Uterus (tissue), 4 donors: ENCODE results near the gene CARF. TPM values are rescaled to one million over a fixed set of nuclear protein-coding genes. Genes with fewer than 3 reads are reported as not detected.

Experiments
- DNase-seq, 2 donors: peaks; one replicate each; pipeline ENCODE4 v3.0.0-alpha.2; 2019 to 2020
- H3K27ac ChIP-seq, 2 donors: fragments of 200-600 bp; sonication (generic); 1 replicate in 1 of 2; 2 replicates in 1 of 2; pipeline ENCODE4 v1.5.1; 2016 to 2018
- H3K27me3 ChIP-seq, 2 donors: fragments of 200-600 bp; sonication (generic); one replicate each; pipeline ENCODE4 v1.5.1; 2018 to 2019; ENCODE audit warnings: control low read depth in 1 of 2
- H3K36me3 ChIP-seq, 2 donors: fragments of 200-600 bp; sonication (generic); one replicate each; pipeline ENCODE4 v1.5.1; 2019; ENCODE audit warnings: control low read depth in 1 of 2
- H3K4me1 ChIP-seq, 2 donors: fragments of 200-600 bp; sonication (generic); one replicate each; pipeline ENCODE4 v1.5.1; 2018 to 2019; ENCODE audit warnings: control low read depth in 1 of 2
- H3K4me3 ChIP-seq, 2 donors: fragments of 200-600 bp; sonication (generic); 1 replicate in 1 of 2; 2 replicates in 1 of 2; pipeline ENCODE4 v1.5.1; 2018 to 2019; ENCODE audit warnings: mild to moderate bottlenecking in 1 of 2
- H3K9me3 ChIP-seq, 2 donors: fragments of 200-600 bp; sonication (generic); one replicate each; pipeline ENCODE4 v1.5.1; 2019; ENCODE audit warnings: control low read depth in 1 of 2
- CTCF ChIP-seq, 4 experiments: fragments of 200-600 bp in 2 of 4; fragments of 450-650 bp in 2 of 4; sonication (generic) in 2 of 4; IDR thresholded peaks; one replicate each; pipeline ENCODE4 v1.5.1; 2016 to 2019; ENCODE audit warnings: antibody characterized with exemption in 4 of 4, mild to moderate bottlenecking in 2 of 4, moderate library complexity in 1 of 4
- POLR2A ChIP-seq, 2 donors: fragments of 450-650 bp; IDR thresholded peaks; one replicate each; pipeline ENCODE4 v1.6.1; 2016; ENCODE audit warnings: antibody characterized with exemption in 2 of 2, mild to moderate bottlenecking in 1 of 2, moderate library complexity in 1 of 2
- intact Hi-C: fragments of 100-400 bp; cut with DNase I; formaldehyde crosslinking; loops from one replicate; pipeline ENCODE4 v1.15.1; 2023; ENCODE audit warnings: low total_unique reads
- total RNA-seq, 4 donors: library from RNA; depleted of rRNA in 3 of 4; stranded (reverse); fragments of >200 nt in 3 of 4; gene quantifications; one replicate each; pipeline versions ENCODE4 v1.1.0 to v1.2.4, GENCODE V29; 2014 to 2023
- donor health status: DM: yes; HTN: yes; CAD: no.

The CARF gene
- total RNA-seq, 4 donors from 2014 or later, result 5.0 to 26.1 (median 24.0) TPM

- no peaks in the 10 kb centered on the region for H3K4me1 ChIP-seq
- no peaks in the 10 kb centered on the region for H3K36me3 ChIP-seq
- H3K4me3 ChIP-seq, result no peak overlapping the region
- no peaks in the 10 kb centered on the region for H3K27me3 ChIP-seq
- TF ChIP-seq POLR2A (IDR thresholded peaks at IDR 0.05) (no peak), CTCF (IDR thresholded peaks at IDR 0.05) (no peak)
- no peak for DNase-seq
- H3K9me3 ChIP-seq, result no peaks in the 10 kb centered on the region
- H3K27ac ChIP-seq, result no peak overlapping the region
- intact Hi-C loops, result no loop called here
These were observed 91.6 kb downstream of the CARF start for GRCh38 chr2:203003716-203004115.

- peak; percentile 98 to 99 for DNase-seq
- Histone ChIP-seq H3K4me3 (peak within 1 kb of the TSS; percentile 70 to 95), H3K36me3 (no peaks in the 10 kb centered on the region), H3K27ac (peak within 1 kb of the TSS; percentile 92 to 99), H3K27me3 (no peaks in the 10 kb centered on the region), H3K9me3 (no peaks in the 10 kb centered on the region), H3K4me1 (no peaks in the 10 kb centered on the region)
- intact Hi-C loops, result no loop called here
- TF ChIP-seq CTCF (IDR thresholded peaks at IDR 0.05), result no peak
- TF ChIP-seq POLR2A (IDR thresholded peaks at IDR 0.05), result peak; percentile 83 to 85
These were observed 102.6 kb downstream of the CARF start, which contains the start of gene NBEAL1 for GRCh38 chr2:203014456-203015199. Gene NBEAL1, plus strand, starts transcription at chr2:203014875. Its CDS starts 1,510 bp downstream, at chr2:203016385.

GRCh38 chr2:203016716-203017115, 104.6 kb downstream of the CARF start:
- H3K9me3 ChIP-seq, result no peaks in the 10 kb centered on the region
- no peaks in the 10 kb centered on the region for H3K27me3 ChIP-seq
- H3K27ac ChIP-seq, result peak overlapping the region; percentile 92 to 99
- DNase-seq, result no peak
- intact Hi-C loops, result no loop called here
- TF ChIP-seq POLR2A (IDR thresholded peaks at IDR 0.05) (no peak), CTCF (IDR thresholded peaks at IDR 0.05) (no peak)
- no peaks in the 10 kb centered on the region for H3K36me3 ChIP-seq
- no peaks in the 10 kb centered on the region for H3K4me1 ChIP-seq
- peak overlapping the region in 1 of 2 donors; percentile 31 for H3K4me3 ChIP-seq

GRCh38 chr2:203018181-203018580, 106.1 kb downstream of the CARF start:
- intact Hi-C loops, result no loop called here
- Histone ChIP-seq H3K27ac (peak overlapping the region; percentile 54 to 99), H3K9me3 (no peaks in the 10 kb centered on the region), H3K4me1 (no peaks in the 10 kb centered on the region), H3K4me3 (peak overlapping the region in 1 of 2 donors; percentile 31), H3K36me3 (no peaks in the 10 kb centered on the region), H3K27me3 (no peaks in the 10 kb centered on the region)
- TF ChIP-seq POLR2A (IDR thresholded peaks at IDR 0.05) (no peak), CTCF (IDR thresholded peaks at IDR 0.05) (no peak)
- DNase-seq, result no peak

GRCh38 chr2:203019142-203019541, 107.1 kb downstream of the CARF start:
- Histone ChIP-seq H3K4me3 (peak overlapping the region in 1 of 2 donors; percentile 31), H3K4me1 (no peaks in the 10 kb centered on the region), H3K36me3 (no peaks in the 10 kb centered on the region), H3K9me3 (no peaks in the 10 kb centered on the region), H3K27ac (peak overlapping the region; percentile 54 to 99), H3K27me3 (no peaks in the 10 kb centered on the region)
- intact Hi-C loops, result no loop called here
- no peak for TF ChIP-seq CTCF (IDR thresholded peaks at IDR 0.05)
- TF ChIP-seq POLR2A (IDR thresholded peaks at IDR 0.05), result no peak
- no peak for DNase-seq
